A673 (cell line): Measurements from ENCODE around the gene CHML.

Experiments
- EZH2 ChIP-seq: fragments of 200-600 bp; sonication (generic); IDR thresholded peaks from 2 replicates; pipeline ENCODE4 v1.6.1; 2017; ENCODE audit warnings: borderline replicate concordance, low read depth, mild to moderate bottlenecking, mixed read lengths, antibody characterized with exemption, low read length; ENCODE audit not compliant: poor library complexity, severe bottlenecking
- TF ChIP-seq, protein P1 (sequence below): fragments of 300-800, 200-600 bp; sonication (generic); conservative IDR thresholded peaks from 2 replicates; pipeline ENCODE4 v1.5.1; 2017; ENCODE audit warnings: low read depth, mild to moderate bottlenecking, antibody characterized with exemption, low read length, moderate library complexity, mixed read lengths

DNA sequence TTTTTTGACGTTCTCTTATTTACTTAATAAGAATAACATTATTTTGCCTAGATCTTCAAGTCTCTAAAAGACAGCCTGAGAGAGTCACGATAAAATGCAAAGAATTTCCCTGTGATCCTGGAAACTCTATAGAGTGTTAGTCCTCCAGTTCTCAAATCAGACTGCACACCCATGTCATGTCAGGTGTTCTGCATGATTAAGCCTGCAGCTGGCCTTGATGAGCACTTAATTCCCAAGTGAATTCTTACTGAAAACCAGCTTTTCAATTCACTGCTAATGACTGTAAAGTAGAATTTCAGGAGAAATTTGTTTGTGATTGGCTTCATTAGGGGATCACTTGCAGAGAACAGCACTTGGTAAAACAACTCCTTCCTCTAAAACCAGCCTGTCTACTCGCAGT is 41.9 kb downstream of the CHML start:
- TF ChIP-seq, protein P1, sequence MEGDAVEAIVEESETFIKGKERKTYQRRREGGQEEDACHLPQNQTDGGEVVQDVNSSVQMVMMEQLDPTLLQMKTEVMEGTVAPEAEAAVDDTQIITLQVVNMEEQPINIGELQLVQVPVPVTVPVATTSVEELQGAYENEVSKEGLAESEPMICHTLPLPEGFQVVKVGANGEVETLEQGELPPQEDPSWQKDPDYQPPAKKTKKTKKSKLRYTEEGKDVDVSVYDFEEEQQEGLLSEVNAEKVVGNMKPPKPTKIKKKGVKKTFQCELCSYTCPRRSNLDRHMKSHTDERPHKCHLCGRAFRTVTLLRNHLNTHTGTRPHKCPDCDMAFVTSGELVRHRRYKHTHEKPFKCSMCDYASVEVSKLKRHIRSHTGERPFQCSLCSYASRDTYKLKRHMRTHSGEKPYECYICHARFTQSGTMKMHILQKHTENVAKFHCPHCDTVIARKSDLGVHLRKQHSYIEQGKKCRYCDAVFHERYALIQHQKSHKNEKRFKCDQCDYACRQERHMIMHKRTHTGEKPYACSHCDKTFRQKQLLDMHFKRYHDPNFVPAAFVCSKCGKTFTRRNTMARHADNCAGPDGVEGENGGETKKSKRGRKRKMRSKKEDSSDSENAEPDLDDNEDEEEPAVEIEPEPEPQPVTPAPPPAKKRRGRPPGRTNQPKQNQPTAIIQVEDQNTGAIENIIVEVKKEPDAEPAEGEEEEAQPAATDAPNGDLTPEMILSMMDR: no peak
- no peak for TF ChIP-seq EZH2
